Endothelial cell of umbilical vein (primary cell): ENCODE results near the gene APBB2. TPM values are rescaled to one million over a fixed set of nuclear protein-coding genes. Genes with fewer than 3 reads are reported as not detected.

ENCODE experiments used
- BruUV-seq: library from RNA; stranded (reverse); fragments of 400-500 nt; replicated peaks from 2 replicates; lab custom pipeline; 2021; lab: Mats Ljungman, UMichigan
- CTCF ChIA-PET: fragments of 300-600, 350-600 bp; sonication (Branson Sonifier 250); formaldehyde crosslinking; loops from one replicate; lab custom pipeline; 2021; ENCODE audit warnings: antibody characterized with exemption, inconsistent platforms; lab: Charles Lee
- POLR2A ChIA-PET: fragments of 300-600, 350-600 bp; sonication (Branson Sonifier 250); formaldehyde crosslinking; loops from one replicate; lab custom pipeline; 2021; ENCODE audit warnings: antibody characterized with exemption, inconsistent platforms; lab: Charles Lee
- DNase-seq: peaks from one replicate; pipeline ENCODE4 v3.0.0-alpha.2; 2011; ENCODE audit warnings: low read depth, low spot score
- FAIRE-seq: peaks from 2 replicates; lab custom pipeline; 2011; peaks lifted over from hg19 to GRCh38; lab: Jason Lieb, UNC
- H2AFZ ChIP-seq: 2 replicates; pipeline ENCODE4 v1.6.0; 2012; ENCODE audit warnings: low read depth, low read length, control low read depth, inconsistent platforms
- H3K27ac ChIP-seq: 2 replicates; pipeline ENCODE4 v1.5.1; 2011; ENCODE audit warnings: low read depth, mild to moderate bottlenecking, control low read depth, low read length, moderate library complexity; ENCODE audit not compliant: insufficient read depth
- H3K27me3 ChIP-seq, 2 experiments: 2 replicates each; pipeline versions ENCODE4 v1.6.0 to v1.6.1; 2011; ENCODE audit warnings: low read length in 2 of 2, mixed read lengths in 1 of 2; ENCODE audit not compliant: control insufficient read depth in 2 of 2, insufficient read depth in 2 of 2
- H3K36me3 ChIP-seq, 2 experiments: 2 replicates in 1 of 2; 3 replicates in 1 of 2; pipeline ENCODE4 v1.5.1; 2011; ENCODE audit warnings: low read length in 2 of 2, mild to moderate bottlenecking in 1 of 2, moderate library complexity in 1 of 2; ENCODE audit not compliant: control insufficient read depth in 2 of 2, insufficient read depth in 2 of 2; ENCODE audit errors: extremely low read depth in 1 of 2
- H3K4me1 ChIP-seq: 3 replicates; pipeline ENCODE4 v1.5.1; 2011; ENCODE audit warnings: mild to moderate bottlenecking, low read length; ENCODE audit not compliant: control insufficient read depth, insufficient read depth; ENCODE audit errors: extremely low read depth
- H3K4me2 ChIP-seq: 2 replicates; pipeline ENCODE4 v1.6.1; 2011; ENCODE audit warnings: low read length, control low read depth, mixed read lengths; ENCODE audit not compliant: insufficient read depth
- H3K4me3 ChIP-seq, 3 experiments: fragments of 200-600 bp in 1 of 3; sonication (generic), shearing (Covaris generic) in 1 of 3; replicated peaks in 1 of 3; 2 replicates each; pipeline ENCODE4 v1.5.1; 2011 to 2016; ENCODE audit warnings: control low read depth in 3 of 3, low read length in 3 of 3, mild to moderate bottlenecking in 2 of 3, inconsistent platforms in 1 of 3, low read depth in 1 of 3, moderate library complexity in 1 of 3; ENCODE audit not compliant: insufficient read depth in 1 of 3
- H3K79me2 ChIP-seq: 2 replicates; pipeline ENCODE4 v1.6.0; 2012; ENCODE audit warnings: low read length, inconsistent platforms; ENCODE audit not compliant: control insufficient read depth, insufficient read depth
- H3K9ac ChIP-seq: replicated peaks from 2 replicates; pipeline ENCODE3; 2011; ENCODE audit warnings: low read length, control low read depth; ENCODE audit not compliant: insufficient read depth; ENCODE audit errors: extremely low read depth
- H3K9me1 ChIP-seq: replicated peaks from 3 replicates; pipeline ENCODE4 v1.6.0; 2011; ENCODE audit warnings: mild to moderate bottlenecking, low read length; ENCODE audit not compliant: control insufficient read depth, insufficient read depth; ENCODE audit errors: extremely low read depth
- H3K9me3 ChIP-seq: replicated peaks from 2 replicates; pipeline ENCODE4 v1.5.1; 2012; ENCODE audit warnings: low read length, inconsistent platforms; ENCODE audit not compliant: control insufficient read depth, insufficient read depth
- H4K20me1 ChIP-seq: replicated peaks from 2 replicates; pipeline ENCODE3; 2011; ENCODE audit warnings: mild to moderate bottlenecking, low read length; ENCODE audit not compliant: control insufficient read depth, insufficient read depth; ENCODE audit errors: extremely low read depth
- FOS ChIP-seq: IDR thresholded peaks from 2 replicates; pipeline ENCODE4 v1.6.1; 2011; ENCODE audit warnings: mild to moderate bottlenecking, low read length, moderate library complexity, borderline replicate concordance; ENCODE audit not compliant: insufficient read depth
- POLR2A ChIP-seq: IDR thresholded peaks from 2 replicates; pipeline ENCODE4 v1.6.1; 2012; ENCODE audit warnings: low read depth, mild to moderate bottlenecking, control low read depth, low read length
- dilution Hi-C: fragments of 300-500 bp; cut with MboI; formaldehyde crosslinking; loops from one replicate; pipeline ENCODE4 v1.15.0; 2019; ENCODE audit warnings: low sequenced_read_pairs; ENCODE audit not compliant: extremely low pct_ligation_motif_present
- intact Hi-C: fragments of 100-400 bp; cut with micrococcal nuclease; formaldehyde crosslinking; loops from one replicate; pipeline ENCODE4 v1.10.0; 2022
- polyA plus RNA-seq, 4 experiments: library from polyadenylated mRNA; depleted of rRNA in 3 of 4; stranded (reverse) in 3 of 4; unstranded in 1 of 4; fragments of >200 nt; gene quantifications; 2 replicates each; pipeline versions ENCODE4 v1.2.1 to v1.2.3, GENCODE V29; 2011 to 2012; ENCODE audit warnings: missing spikeins in 1 of 4
- total RNA-seq: library from RNA; stranded (reverse); gene quantifications from 2 replicates; pipeline ENCODE4 v1.2.3, GENCODE V29; 2021
- TF ChIP-seq, protein P1 (sequence below): IDR thresholded peaks from 2 replicates; pipeline ENCODE4 v1.6.1; 2011; ENCODE audit not compliant: insufficient read depth, insufficient read length

APBB2 gene
- total and polyA plus RNA-seq, 2 donors (not counting 3 experiments of a cell fraction or from before 2014, with no cell fraction given): 79.8 to 124 TPM

DNA sequence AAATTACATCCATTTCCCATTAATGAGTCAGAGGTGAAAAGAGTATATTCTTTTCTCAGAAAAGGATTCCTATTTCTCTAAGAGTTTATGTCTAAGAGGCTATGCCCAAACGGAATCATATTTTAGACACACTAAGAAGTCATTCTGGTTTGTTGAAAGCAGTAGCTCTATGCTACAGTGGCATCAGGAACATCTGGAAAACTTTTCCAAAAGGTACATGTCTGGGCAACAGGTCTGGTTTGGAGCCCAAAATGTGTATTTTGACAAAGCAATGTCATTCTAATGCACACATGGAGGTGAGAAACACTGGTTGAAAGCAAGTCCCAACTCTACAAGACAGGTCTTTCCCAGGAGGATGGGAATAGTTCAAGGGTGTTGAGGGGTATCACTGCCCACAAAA lies 56.1 kb downstream of the APBB2 start:
- Histone ChIP-seq H2AFZ (no peak overlapping the region), H3K9me1 (no peaks in the 10 kb centered on the region), H3K36me3 (no peaks in the 10 kb centered on the region), H4K20me1 (no peaks in the 10 kb centered on the region), H3K27me3 (no peaks in the 10 kb centered on the region), H3K4me1 (peaks cover 84% of the 10 kb centered on the region), H3K4me2 (peak overlapping the region; percentile 33), H3K27ac (peak overlapping the region; percentile 92), H3K9me3 (no peaks in the 10 kb centered on the region), H3K4me3 (no peak overlapping the region), H3K9ac (peak overlapping the region; percentile 71), H3K79me2 (peaks cover 74% of the 10 kb centered on the region)
- ChIA-PET POLR2A (interaction anchor here (1.4 kb wide), 1 partner anchor 15 kb away, joined by 3 read pairs; no protein-coding TSS in a partner anchor), CTCF (interaction anchor here (0.6 to 1.3 kb wide), 2 partner anchors 11 to 172 kb away, joined by 3 to 6 read pairs; no protein-coding TSS in a partner anchor)
- BruUV-seq: no TSS peak
- dilution Hi-C loops (no loop called here), intact Hi-C loops (no loop called here)
- DNase-seq (peak; percentile 20), FAIRE-seq (no peak)
- TF ChIP-seq FOS (peak; percentile 50), POLR2A (no peak)

DNA sequence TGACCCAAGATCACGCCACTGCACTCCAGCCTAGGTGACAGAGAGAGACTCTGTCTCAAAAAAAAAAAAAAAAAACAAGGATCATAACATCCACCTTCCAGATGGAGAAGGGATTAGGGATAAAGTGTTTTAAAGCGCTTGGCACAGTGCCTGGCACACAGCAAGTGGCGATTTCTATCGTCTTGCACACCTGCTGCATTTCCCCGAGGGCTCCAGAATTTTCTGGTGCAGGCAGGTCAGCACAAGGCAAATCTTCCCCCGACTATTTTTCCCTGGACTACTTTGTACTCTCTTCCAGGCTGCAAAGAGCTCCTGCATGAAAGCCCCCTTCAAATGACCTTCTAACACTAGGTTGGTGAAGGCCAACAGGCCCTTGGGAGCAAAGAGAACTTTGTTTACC lies 57.3 kb downstream of the APBB2 start:
- H3K4me1 ChIP-seq: peaks cover 74% of the 10 kb centered on the region
- no peaks in the 10 kb centered on the region for H3K9me3 ChIP-seq
- H2AFZ ChIP-seq: no peak overlapping the region
- no peak overlapping the region for H3K9ac ChIP-seq
- no peaks in the 10 kb centered on the region for H4K20me1 ChIP-seq
- no peak for DNase-seq
- H3K4me2 ChIP-seq: no peak overlapping the region
- no peak for FAIRE-seq
- H3K4me3 ChIP-seq: no peak overlapping the region
- H3K36me3 ChIP-seq: no peaks in the 10 kb centered on the region
- BruUV-seq: no TSS peak
- peaks cover 73% of the 10 kb centered on the region for H3K79me2 ChIP-seq
- H3K9me1 ChIP-seq: no peaks in the 10 kb centered on the region
- no peak for TF ChIP-seq FOS
- TF ChIP-seq, protein P1, sequence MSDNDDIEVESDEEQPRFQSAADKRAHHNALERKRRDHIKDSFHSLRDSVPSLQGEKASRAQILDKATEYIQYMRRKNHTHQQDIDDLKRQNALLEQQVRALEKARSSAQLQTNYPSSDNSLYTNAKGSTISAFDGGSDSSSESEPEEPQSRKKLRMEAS: no peak
- H3K27ac ChIP-seq: peak overlapping the region; percentile 92
- dilution Hi-C loops (no loop called here), intact Hi-C loops (no loop called here)
- no peaks in the 10 kb centered on the region for H3K27me3 ChIP-seq
- CTCF ChIA-PET: interaction anchor here (0.7 to 1.3 kb wide), 4 partner anchors 48 to 232 kb away, joined by 3 to 4 read pairs (median 3); no protein-coding TSS in a partner anchor
- POLR2A ChIA-PET: interaction anchor here (1.4 kb wide), 1 partner anchor 14 kb away, joined by 3 read pairs; no protein-coding TSS in a partner anchor
